Ascending aorta (tissue), 2 donors: Measurements from ENCODE around the gene LSS. TPM values are rescaled to one million over a fixed set of nuclear protein-coding genes. Genes with fewer than 3 reads are reported as not detected.
"Not testable (repeated sequence)": the region's sequence is repeated elsewhere in the genome, so short reads cannot be mapped to it uniquely, and the experiment has no call there.

Source experiments
- DNase-seq, 2 donors: peaks; one replicate each; pipeline ENCODE4 v3.0.0-alpha.2; 2019; ENCODE audit warnings: low spot score in 2 of 2
- H3K27ac ChIP-seq, 2 donors: fragments of 200-600 bp; sonication (generic); one replicate each; pipeline ENCODE4 v1.5.1; 2016 to 2017; ENCODE audit warnings: mild to moderate bottlenecking in 1 of 2
- H3K27me3 ChIP-seq: fragments of 200-600 bp; sonication (generic); one replicate; pipeline ENCODE4 v1.5.1; 2017
- H3K36me3 ChIP-seq, 2 donors: fragments of 200-600 bp; sonication (generic); one replicate each; pipeline ENCODE4 v1.5.1; 2016
- H3K4me1 ChIP-seq, 2 donors: fragments of 200-600 bp; sonication (generic); one replicate each; pipeline ENCODE4 v1.5.1; 2016 to 2017; ENCODE audit warnings: mild to moderate bottlenecking in 1 of 2
- H3K4me3 ChIP-seq, 2 donors: fragments of 200-600 bp; sonication (generic); one replicate each; pipeline ENCODE4 v1.5.1; 2016 to 2017; ENCODE audit warnings: mild to moderate bottlenecking in 1 of 2
- H3K9me3 ChIP-seq, 2 donors: fragments of 200-600 bp; sonication (generic); one replicate each; pipeline ENCODE4 v1.5.1; 2016
- intact Hi-C: fragments of 100-400 bp; cut with DNase I; formaldehyde crosslinking; loops from one replicate; pipeline ENCODE4 v1.15.1; 2023
- total RNA-seq: library from RNA; depleted of rRNA; stranded (reverse); fragments of >200 nt; gene quantifications from one replicate; pipeline ENCODE4 v1.1.0, GENCODE V29; 2016
- TF ChIP-seq, protein P1 (sequence below), 3 experiments: fragments of 200-600 bp in 2 of 3; fragments of 450-650 bp in 1 of 3; sonication (generic) in 2 of 3; IDR thresholded peaks; one replicate each; pipeline ENCODE4 v1.5.1; 2016 to 2019; ENCODE audit warnings: antibody characterized with exemption in 3 of 3, mild to moderate bottlenecking in 1 of 3, moderate library complexity in 1 of 3

LSS gene
- total RNA-seq, 1 donor from 2014 or later: 49.4 TPM

DNA sequence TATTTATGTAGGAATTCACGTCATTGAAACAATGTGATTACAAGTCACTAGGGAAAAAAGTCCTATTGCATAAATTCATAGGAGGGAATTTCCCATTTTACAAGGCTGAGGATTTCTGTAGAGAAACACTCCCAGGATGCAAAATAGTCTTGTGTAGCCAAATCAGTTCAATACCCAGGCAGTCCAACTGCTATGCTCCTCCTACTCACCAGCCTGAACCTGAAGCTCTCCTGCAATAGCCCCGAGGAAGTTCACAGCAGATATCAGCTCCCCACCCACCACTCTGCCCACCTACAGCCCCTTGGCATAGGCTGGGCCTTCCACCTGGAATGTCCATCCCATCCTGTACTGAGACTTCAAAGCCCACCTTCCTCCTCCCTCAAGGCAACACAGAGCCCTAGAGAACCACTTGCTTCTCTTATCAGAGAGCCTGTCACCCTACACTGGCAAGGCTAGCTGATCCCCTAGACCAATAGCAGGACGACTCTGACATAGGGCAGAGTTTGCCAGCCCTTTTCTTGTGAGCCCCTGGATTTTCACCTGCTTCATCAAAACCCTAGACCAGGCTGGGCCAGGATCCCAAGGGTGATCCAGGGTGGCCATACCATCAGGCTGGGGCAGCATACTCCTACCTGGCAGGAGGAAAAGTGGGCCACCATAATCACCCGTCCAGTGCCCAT lies 1.5 kb downstream of the LSS start:
- no peaks in the 10 kb centered on the region for H3K27me3 ChIP-seq
- no peaks in the 10 kb centered on the region for H3K9me3 ChIP-seq
- intact Hi-C loops: loop anchor here (5.0 kb wide), 2 partner anchors 230 to 270 kb away; partner anchors contain the start of gene DIP2A
- peaks cover 15 to 16% of the 10 kb centered on the region in 2 donors for H3K4me1 ChIP-seq
- no peak for DNase-seq
- TF ChIP-seq, protein P1, sequence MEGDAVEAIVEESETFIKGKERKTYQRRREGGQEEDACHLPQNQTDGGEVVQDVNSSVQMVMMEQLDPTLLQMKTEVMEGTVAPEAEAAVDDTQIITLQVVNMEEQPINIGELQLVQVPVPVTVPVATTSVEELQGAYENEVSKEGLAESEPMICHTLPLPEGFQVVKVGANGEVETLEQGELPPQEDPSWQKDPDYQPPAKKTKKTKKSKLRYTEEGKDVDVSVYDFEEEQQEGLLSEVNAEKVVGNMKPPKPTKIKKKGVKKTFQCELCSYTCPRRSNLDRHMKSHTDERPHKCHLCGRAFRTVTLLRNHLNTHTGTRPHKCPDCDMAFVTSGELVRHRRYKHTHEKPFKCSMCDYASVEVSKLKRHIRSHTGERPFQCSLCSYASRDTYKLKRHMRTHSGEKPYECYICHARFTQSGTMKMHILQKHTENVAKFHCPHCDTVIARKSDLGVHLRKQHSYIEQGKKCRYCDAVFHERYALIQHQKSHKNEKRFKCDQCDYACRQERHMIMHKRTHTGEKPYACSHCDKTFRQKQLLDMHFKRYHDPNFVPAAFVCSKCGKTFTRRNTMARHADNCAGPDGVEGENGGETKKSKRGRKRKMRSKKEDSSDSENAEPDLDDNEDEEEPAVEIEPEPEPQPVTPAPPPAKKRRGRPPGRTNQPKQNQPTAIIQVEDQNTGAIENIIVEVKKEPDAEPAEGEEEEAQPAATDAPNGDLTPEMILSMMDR (IDR thresholded peaks at IDR 0.05): no peak
- peak overlapping the region; percentile 81 to 88 for H3K27ac ChIP-seq
- H3K36me3 ChIP-seq: peaks cover 0 to 9% of the 10 kb centered on the region in 2 donors
- peak overlapping the region; percentile 65 to 79 for H3K4me3 ChIP-seq

DNA sequence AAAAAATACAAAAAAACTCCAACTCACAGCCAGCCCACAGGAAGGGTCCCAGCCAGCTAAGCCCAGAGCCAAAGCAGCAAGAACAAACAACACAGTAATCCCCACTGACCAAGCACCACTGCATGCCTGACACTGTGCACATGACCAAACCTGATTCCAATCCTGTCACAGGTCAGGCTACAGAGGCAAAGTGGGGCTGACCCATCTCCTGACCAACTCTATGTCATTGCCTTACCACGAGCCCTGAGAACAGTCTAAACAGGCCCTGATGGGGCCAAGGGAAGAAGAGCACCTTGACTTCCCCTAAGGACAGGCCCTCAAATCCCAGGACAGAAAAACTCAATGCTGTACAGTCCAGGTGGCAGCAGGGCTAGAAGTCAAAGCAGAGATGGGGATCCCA lies 2.4 kb downstream of the LSS start:
- no peak for DNase-seq
- H3K36me3 ChIP-seq: peaks cover 0 to 18% of the 10 kb centered on the region in 2 donors
- no peaks in the 10 kb centered on the region for H3K9me3 ChIP-seq
- peaks cover 15 to 16% of the 10 kb centered on the region in 2 donors for H3K4me1 ChIP-seq
- TF ChIP-seq, protein P1 (IDR thresholded peaks at IDR 0.05): no peak
- no peaks in the 10 kb centered on the region for H3K27me3 ChIP-seq
- peak overlapping the region in 1 of 2 donors; percentile 36 for H3K4me3 ChIP-seq
- intact Hi-C loops: loop anchor here (5.0 kb wide), 2 partner anchors 231 to 269 kb away; partner anchors contain the start of gene DIP2A
- peak overlapping the region; percentile 24 to 88 for H3K27ac ChIP-seq

DNA sequence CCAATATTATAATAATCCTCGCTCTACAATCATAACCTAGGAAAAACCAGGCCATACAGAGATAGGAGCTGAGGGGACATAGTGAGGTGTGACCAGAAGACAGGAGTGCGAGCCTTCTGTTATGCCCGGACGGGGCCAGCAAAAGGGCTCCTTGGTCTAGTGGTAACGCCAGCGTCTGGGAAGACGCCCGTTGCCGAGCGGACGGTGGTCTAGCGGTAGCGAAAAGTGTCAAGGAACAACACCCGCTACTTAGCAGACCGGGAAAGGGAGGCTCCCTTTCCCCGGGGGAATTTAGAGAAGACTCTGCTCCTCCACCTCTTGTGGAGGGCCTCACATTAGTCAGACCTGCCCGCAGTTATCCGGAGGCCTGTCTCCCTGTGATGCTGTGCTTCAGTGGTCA lies 4.9 kb downstream of the LSS start:
- H3K27me3 ChIP-seq, DNase-seq, H3K9me3 ChIP-seq, intact Hi-C loops, H3K4me3 ChIP-seq, H3K27ac ChIP-seq: not testable (repeated sequence)
- Histone ChIP-seq H3K36me3 (peaks cover 24 to 43% of the 10 kb centered on the region in 2 donors), H3K4me1 (peaks cover 11 to 15% of the 10 kb centered on the region in 2 donors)

DNA sequence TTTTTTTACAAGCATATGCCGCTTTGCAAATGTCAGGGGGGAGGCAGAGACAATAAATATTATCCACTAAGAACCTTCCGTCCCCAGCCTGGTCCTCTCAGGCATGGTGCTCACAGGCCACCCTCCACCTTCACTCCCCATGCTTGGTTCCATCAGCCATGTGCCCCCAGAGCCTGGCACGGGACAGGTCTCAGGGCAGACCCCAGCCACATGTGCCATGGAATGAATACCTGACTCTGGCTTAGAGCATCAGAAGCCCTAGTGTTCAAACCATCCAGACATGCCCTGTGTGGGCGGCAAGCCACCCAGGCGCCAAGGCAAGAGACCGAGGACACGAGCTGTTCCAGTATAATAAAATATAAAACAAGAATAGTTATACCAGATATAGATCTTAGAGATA lies 5.4 kb downstream of the LSS start:
- peaks cover 28 to 46% of the 10 kb centered on the region in 2 donors for H3K36me3 ChIP-seq
- H3K27ac ChIP-seq: no peak overlapping the region
- intact Hi-C loops: no loop called here
- H3K9me3 ChIP-seq: no peaks in the 10 kb centered on the region
- DNase-seq: no peak
- TF ChIP-seq, protein P1 (IDR thresholded peaks at IDR 0.05): no peak
- H3K4me3 ChIP-seq: no peak overlapping the region
- H3K27me3 ChIP-seq: no peaks in the 10 kb centered on the region
- peaks cover 11 to 15% of the 10 kb centered on the region in 2 donors for H3K4me1 ChIP-seq

DNA sequence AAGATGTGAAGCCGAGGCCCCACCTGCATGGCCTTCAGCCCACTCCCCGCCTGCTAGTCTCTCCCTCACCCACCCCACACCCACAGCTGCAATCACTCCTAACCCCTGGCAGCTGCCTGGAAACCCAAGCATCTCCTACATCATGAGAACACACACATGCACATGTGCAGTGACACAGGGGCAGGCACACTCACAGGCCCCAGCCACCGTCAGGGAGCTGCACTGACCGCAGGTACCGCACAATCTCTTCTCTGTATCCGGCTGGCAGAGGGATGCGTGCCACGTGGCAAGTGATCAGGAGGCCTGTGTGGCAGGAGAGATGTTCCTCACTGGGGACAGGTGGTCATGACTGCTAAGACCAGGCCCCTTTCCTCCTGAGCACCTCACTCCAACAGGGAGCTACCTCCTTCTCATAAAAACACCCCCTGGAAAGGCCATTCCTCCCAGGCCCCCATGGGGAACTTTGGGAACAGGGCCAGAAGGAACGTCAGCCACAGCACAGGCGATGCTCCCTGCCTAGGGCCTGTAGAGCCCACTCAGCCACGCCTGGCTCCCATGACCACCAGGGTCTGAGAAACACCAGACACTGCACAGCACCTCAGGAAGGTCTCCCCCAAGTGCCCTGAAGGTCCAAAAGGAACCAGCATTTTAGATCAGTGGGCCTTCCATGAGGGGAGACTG lies 6.0 kb downstream of the LSS start:
- TF ChIP-seq, protein P1 (IDR thresholded peaks at IDR 0.05): no peak
- Histone ChIP-seq H3K27me3 (no peaks in the 10 kb centered on the region), H3K36me3 (peaks cover 28 to 48% of the 10 kb centered on the region in 2 donors), H3K27ac (no peak overlapping the region), H3K9me3 (no peaks in the 10 kb centered on the region), H3K4me3 (no peak overlapping the region), H3K4me1 (peaks cover 11 to 15% of the 10 kb centered on the region in 2 donors)
- intact Hi-C loops: no loop called here
- no peak for DNase-seq
